Skin of body (tissue), 2 donors: ENCODE measurements around the gene PEPD. TPM values are rescaled to one million over a fixed set of nuclear protein-coding genes. Genes with fewer than 3 reads are reported as not detected.

Source experiments
- DNase-seq: peaks from one replicate; lab custom pipeline; 2025; lab: John Stamatoyannopoulos, UW
- total RNA-seq: library from RNA; depleted of rRNA; stranded (reverse); fragments of >200 nt; gene quantifications from one replicate; pipeline ENCODE4 v1.2.3, GENCODE V29; 2014

The PEPD gene
- total RNA-seq, 1 donor from 2014 or later: 26.6 TPM

- DNase-seq: no peak
Observed at GRCh38 chr19:33512021-33512420, 9.6 kb downstream of the PEPD start.

GRCh38 chr19:33511346-33511745, 10.2 kb downstream of the PEPD start:
- no peak for DNase-seq

DNA sequence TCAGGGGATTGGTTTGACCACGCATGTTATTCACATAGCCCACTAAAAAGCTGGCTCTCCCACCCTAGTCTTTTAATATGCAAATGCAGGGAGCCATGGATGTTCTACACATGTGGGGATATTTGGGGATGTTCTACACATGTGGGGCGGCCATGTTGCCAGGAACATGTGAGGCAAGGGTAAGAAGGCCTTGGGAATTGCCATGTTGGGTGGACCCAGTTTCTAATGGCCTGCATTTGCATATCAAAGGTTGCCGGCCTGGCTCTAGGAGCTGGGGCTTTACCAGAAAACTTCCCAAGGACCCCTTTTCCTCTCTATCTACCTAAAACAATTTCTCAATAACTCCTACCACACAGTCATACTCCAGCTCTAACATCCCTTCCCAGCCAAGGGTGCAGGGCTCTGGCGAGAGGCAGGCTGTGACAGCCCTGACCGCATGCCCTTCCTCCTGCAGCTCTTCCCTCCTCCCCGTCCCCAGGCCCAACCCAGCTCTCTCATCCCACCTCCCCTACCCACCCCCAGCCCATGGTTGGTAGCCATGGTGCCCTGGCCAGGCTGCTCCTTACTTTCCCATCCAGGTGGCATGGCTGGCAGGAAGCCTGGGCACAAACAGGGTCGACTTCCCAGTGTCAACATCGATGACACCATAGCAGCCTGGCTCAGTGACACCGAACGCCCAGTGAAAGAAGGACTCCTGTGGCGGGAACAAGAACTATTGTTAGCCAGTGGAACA, 11.0 kb downstream of the PEPD start:
- no peak for DNase-seq

DNA sequence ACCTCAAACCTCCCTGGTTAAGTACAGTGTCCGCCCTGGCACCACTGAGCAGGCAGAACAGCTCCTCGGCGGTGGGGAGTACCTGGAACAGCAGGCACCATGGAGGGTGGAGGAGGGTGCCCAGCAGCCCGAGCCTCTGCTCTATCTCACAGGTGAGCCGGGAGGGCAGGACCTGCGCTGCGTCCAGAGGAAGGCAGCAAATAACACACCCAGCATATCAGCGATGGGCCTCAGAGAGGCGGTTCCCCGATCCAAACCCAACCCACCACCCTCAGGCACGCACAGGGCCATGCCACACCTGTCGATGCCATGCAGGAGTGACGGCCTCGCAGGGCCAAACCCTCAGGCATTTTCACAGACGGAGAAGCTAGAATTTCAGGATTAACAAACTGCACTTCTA, 11.8 kb downstream of the PEPD start:
- DNase-seq: no peak

GRCh38 chr19:33508941-33509614, 12.5 kb downstream of the PEPD start:
- no peak for DNase-seq

DNA sequence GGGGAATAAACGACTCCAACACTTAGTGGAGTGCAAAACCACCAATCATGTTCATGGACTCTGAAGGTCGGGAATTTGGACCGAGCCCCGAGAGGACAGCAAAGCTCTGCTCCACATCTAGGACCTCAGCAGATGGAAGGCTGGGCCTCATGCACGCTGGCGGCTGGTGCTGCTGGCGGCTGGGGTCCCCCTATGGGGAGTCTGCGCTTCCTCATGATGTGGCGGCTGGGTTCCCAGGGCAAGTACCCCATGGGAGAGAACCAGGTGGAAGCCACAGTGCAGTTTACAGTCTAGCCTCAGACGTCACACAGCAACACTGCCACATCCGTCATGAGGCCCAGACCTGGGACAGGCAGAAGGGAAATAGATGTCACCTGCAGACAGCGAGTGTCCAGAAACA, 13.2 kb downstream of the PEPD start:
- no peak for DNase-seq

DNA sequence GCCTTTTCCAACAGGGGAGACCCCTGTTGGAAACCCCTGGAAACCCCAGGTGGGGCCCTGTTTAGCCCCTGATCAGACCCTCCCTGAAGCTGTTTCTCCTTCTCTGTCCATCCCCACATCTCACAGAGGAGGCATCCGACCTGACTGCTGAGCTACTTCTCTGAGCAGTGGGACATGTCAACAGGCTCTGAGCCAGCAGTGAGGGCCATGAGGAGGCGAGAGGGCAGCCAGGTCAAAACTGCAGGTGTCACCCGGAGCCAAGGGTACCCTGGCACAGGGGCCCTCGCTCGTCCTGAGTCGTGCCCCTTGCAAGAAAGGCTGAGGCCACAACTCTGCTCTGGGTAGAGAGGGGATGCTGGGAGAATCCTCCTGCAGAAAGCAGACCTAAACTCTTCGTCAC, 13.6 kb downstream of the PEPD start:
- DNase-seq: no peak

DNA sequence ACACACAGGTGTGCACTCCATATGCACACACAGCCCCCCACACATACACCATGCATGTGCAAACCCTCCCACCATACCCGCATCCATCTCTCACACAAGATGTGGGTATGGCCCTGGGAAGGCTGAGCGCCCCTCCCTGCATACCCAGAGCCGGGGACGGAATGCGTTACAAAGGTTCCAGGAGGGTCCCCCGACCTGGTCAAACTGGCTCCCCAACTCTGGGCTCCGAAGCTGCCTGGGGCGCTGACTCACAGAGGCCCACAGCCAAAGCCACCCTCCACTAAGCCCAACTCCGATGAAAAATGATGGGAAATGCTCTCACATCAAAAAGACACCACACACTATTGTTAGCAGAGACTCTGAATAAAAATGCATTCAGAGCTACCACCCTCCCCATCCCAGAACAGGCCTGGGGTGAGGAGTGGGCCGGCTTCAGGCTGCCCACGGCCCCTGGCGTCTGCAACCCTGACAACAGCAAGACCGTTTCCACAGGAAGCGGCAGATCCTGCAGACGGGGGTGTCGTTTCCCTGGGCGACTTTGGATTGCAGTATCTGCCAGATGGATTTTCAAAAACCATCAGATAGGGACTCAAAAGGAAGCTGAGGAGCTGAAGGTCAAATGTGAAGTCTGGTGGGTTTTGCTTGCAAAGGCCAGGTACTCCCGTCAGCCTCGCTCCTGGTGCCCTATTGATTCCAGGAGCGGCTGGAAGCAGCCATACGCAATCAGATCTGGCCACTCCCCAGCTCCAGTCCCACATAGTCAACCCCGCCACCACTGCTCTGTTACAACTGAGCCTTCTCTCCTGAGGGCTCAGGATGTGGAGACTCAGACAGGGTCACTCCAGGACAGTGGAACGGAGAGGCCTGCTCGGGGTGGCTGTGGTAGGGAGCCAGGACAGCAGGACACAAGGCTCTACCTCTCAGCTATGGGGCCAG, 14.3 kb downstream of the PEPD start:
- no peak for DNase-seq

GRCh38 chr19:33506498-33506897, 15.1 kb downstream of the PEPD start:
- no peak for DNase-seq

GRCh38 chr19:33505823-33506222, 15.8 kb downstream of the PEPD start:
- no peak for DNase-seq

- no peak for DNase-seq
Observed at GRCh38 chr19:33505148-33505547, 16.4 kb downstream of the PEPD start.

DNA sequence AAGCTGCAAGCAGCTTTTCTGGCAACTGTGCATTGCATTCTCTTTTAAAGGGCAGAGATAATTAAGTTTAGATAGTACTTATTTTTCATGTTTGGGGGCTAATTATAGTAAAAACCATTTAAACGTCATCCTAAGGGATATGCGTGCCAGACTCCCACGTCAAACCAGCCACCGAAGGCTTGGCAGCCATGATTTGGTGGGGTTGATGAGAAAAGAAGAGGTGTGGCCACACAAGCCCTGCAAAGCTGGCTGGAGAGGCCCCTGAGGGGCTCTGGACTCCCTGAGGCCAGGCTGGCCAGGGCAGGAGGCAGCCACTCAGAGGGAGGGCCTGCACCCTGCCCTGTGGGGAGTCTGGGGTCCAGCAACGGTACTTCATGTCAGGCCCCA, 17.5 kb downstream of the PEPD start:
- no peak for DNase-seq

- DNase-seq: no peak
Observed at GRCh38 chr19:33503433-33504057, 18.0 kb downstream of the PEPD start.

- DNase-seq: no peak
Observed at GRCh38 chr19:33503030-33503429, 18.6 kb downstream of the PEPD start.

DNA sequence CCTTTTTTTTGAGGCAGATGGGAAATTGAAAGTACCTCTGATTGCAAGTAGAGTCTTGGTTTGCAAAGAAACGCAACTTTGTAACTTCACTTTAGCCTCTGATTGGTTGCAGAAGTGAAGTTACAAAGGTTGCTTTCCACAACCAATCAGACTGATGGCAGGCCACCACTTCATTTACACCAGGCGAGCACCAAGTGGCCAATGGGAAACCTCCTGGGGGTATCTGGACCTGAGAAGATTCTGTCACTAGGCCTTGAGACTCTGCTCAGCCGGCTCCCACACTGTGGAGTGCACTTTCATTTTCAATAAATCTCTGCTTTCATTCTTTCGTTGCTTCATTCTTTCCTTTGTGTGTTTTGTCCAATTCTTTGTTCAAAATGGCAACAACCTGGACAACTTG, 19.1 kb downstream of the PEPD start:
- DNase-seq: no peak

- no peak for DNase-seq
Observed at GRCh38 chr19:33501693-33502356, 19.8 kb downstream of the PEPD start.

GRCh38 chr19:33500991-33501390, 20.6 kb downstream of the PEPD start:
- DNase-seq: no peak

GRCh38 chr19:33500586-33500985, 21.0 kb downstream of the PEPD start:
- DNase-seq: no peak

DNA sequence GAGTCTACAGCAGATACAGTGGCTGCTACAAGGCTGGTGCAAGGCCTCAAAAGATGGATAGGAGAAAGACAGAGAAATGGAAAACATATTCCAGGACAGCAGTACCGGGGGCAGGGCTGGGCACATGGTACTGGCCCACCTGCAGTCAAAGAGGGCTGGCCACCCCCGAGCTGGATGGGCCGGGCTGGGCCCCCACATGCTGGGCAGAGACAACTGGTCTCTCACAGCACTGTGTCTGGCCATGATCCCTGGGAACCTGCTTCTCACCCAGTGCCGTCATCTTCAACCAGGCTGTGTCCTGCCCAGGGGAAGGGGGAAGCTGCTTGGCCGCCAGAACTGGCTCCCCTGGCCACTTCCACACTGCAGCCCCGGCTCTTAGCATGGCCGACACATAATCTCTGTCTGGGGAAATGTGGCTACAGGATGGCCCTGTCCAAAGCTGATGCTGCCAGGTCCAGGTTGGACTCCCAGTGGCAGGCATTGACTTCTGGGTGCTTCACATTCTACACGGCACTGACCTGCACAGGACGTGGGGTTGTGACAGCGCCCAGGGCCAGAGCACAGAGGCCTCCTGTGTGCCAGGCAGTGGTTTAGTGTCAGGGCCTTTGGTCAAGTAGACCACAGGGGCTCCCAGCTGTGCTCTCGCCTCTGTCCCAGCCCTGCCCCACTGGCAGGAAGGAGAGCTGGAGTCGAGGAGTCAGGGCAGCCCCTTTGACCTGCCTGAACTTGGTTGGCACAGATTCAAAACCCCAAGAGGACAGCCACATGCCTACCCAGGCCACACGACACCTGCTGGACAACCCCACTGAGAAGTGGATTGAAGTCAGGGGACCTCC, 21.7 kb downstream of the PEPD start:
- DNase-seq: no peak

GRCh38 chr19:33499248-33499647, 22.3 kb downstream of the PEPD start:
- DNase-seq: no peak
